ENCODE measurements around the gene MRPL38. TPM values are rescaled to one million over a fixed set of nuclear protein-coding genes. Genes with fewer than 3 reads are reported as not detected.

The MRPL38 gene
- total RNA-seq, 1 experiment from 2014 or later: 108 TPM

DNA sequence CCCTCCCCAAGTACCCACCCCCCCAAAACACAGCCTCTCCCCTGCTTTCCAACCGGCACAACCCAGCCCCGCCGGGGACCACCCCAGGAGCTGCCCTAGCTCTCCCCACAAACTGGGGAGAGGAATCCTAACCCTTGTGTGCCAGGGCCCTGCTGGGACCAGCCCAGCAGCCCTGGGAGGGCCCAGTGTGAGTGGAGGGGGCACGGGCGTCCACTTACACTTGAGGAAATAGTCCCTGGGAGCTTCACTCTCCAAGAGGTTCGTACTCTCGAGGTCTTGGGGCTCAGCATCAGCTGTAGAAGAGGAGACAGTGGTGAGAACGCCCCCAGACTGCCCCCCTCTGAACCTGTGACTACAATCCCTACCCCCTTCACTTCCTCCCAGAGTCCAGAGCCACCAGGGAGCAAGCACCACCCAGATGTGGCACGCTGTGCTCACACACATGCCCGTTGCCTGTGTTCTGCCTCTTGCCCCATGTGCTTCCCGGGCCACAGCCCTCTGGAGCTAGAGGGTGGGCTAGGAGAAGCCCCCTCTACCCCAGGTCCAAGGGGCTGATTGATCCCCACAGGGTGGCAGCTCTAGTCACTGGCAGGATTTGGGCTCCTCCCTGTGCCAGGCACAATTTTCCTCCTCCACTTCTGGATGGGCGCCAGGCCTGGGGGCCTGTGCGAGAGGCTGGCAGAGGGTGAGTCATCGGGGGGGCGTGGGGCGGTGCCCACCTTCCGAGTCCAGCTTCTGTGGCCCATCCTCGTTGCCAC, 29.3 kb downstream of the MRPL38 start:
- no peak overlapping the region for H2BK12ac ChIP-seq (ENCODE audit: insufficient read length, low read depth, low read length)
- TF ChIP-seq, protein P1, sequence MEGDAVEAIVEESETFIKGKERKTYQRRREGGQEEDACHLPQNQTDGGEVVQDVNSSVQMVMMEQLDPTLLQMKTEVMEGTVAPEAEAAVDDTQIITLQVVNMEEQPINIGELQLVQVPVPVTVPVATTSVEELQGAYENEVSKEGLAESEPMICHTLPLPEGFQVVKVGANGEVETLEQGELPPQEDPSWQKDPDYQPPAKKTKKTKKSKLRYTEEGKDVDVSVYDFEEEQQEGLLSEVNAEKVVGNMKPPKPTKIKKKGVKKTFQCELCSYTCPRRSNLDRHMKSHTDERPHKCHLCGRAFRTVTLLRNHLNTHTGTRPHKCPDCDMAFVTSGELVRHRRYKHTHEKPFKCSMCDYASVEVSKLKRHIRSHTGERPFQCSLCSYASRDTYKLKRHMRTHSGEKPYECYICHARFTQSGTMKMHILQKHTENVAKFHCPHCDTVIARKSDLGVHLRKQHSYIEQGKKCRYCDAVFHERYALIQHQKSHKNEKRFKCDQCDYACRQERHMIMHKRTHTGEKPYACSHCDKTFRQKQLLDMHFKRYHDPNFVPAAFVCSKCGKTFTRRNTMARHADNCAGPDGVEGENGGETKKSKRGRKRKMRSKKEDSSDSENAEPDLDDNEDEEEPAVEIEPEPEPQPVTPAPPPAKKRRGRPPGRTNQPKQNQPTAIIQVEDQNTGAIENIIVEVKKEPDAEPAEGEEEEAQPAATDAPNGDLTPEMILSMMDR (conservative IDR thresholded peaks at IDR 0.05): no peak
- Mint-ChIP-seq H3K4me3 (no peak overlapping the region), H3K4me1 (peaks cover 23 to 25% of the 10 kb centered on the region in 2 experiments), H3K9me3 (no peaks in the 10 kb centered on the region; a peak in 1 of 5 replicates), H3K27ac (no peak overlapping the region), H3K27me3 (ENCODE audit: low read depth) (peaks cover 34% of the 10 kb centered on the region), H3K36me3 (ENCODE audit: insufficient read depth in 1 of 3, low read depth in 3 of 3) (no peaks in the 10 kb centered on the region; a peak in 2 of 7 replicates)
- no peaks in the 10 kb centered on the region for H3K79me2 ChIP-seq (ENCODE audit: insufficient read depth, low read length)
- no peak overlapping the region for H2BK20ac ChIP-seq (ENCODE audit: low read depth, low read length, poor library complexity, severe bottlenecking)
- H3K27me3 ChIP-seq (ENCODE audit: insufficient read depth, low read length): peaks cover 3% of the 10 kb centered on the region; the same call in 1 of the 2 replicates
- no peak for DNase-seq
- no peak overlapping the region for H2BK5ac ChIP-seq (ENCODE audit: insufficient read length, low read length)
- H3T11ph ChIP-seq (ENCODE audit: low read length): no peak overlapping the region
- H3K4me2 ChIP-seq (ENCODE audit: insufficient read depth, insufficient read length, low read length): no peak overlapping the region
- H4K8ac ChIP-seq (replicated peaks; ENCODE audit: insufficient read length, low read depth, low read length): no peak overlapping the region
- H3K4ac ChIP-seq (ENCODE audit: low read depth, low read length): no peak overlapping the region
- H3K14ac ChIP-seq (ENCODE audit: insufficient read depth, low read length): no peak overlapping the region
- whole genome bisulfite sequencing (ENCODE audit: extremely low coverage, insufficient read length, low lambda C conversion rate): no CpG with 5 or more reads among the region's 18 CpGs
- no peak overlapping the region for H3K9ac ChIP-seq (ENCODE audit: extremely low read depth, insufficient read length, low read length)
- no peak overlapping the region for H2BK120ac ChIP-seq (ENCODE audit: low read depth, low read length, poor library complexity, severe bottlenecking)
- no peak overlapping the region for H3K18ac ChIP-seq (ENCODE audit: insufficient read length, low read depth, low read length)
- no peak overlapping the region for H4K5ac ChIP-seq (ENCODE audit: insufficient read length, low read depth, low read length)
- H3K23me2 ChIP-seq (ENCODE audit: insufficient read length, low read depth, low read length, poor library complexity, severe bottlenecking): peaks cover 10% of the 10 kb centered on the region
- H3K56ac ChIP-seq (ENCODE audit: insufficient read length, low read depth, low read length): no peak overlapping the region
- H3K79me1 ChIP-seq (ENCODE audit: insufficient read depth, low read depth, low read length, poor library complexity, severe bottlenecking): no peaks in the 10 kb centered on the region
- H3K9me3 ChIP-seq (ENCODE audit: control insufficient read depth, low read depth, low read length): no peaks in the 10 kb centered on the region
- H3K4me1 ChIP-seq (ENCODE audit: insufficient read depth, low read length): peaks cover 3% of the 10 kb centered on the region; the same call in 1 of the 2 replicates
- no peak overlapping the region for H4K91ac ChIP-seq (ENCODE audit: insufficient read length, low read depth, low read length)
- no peak overlapping the region for H3K23ac ChIP-seq (ENCODE audit: insufficient read length, low read depth, low read length)
- H3K27ac ChIP-seq (ENCODE audit: insufficient read length, low read depth, low read length): no peak overlapping the region
- H2BK15ac ChIP-seq (ENCODE audit: low read depth, low read length): no peak overlapping the region
- H2AK5ac ChIP-seq (ENCODE audit: insufficient read length, low read length): no peak overlapping the region
- H4K20me1 ChIP-seq (ENCODE audit: control insufficient read depth, insufficient read depth, insufficient read length): no peaks in the 10 kb centered on the region
- no peak overlapping the region for H2AFZ ChIP-seq (ENCODE audit: low read length)
